Measurements from ENCODE around the gene FZD10. TPM values are rescaled to one million over a fixed set of nuclear protein-coding genes. Genes with fewer than 3 reads are reported as not detected.
A peak's percentile ranks its signal among the peaks of the same experiment; 100 is the strongest.

FZD10 gene
- total RNA-seq, 1 donor from 2014 or later, result 1.9 TPM

GRCh38 chr12:130127912-130128789 lies 34.1 kb upstream of the FZD10 start:
- peak overlapping the region; percentile 62 for H3K27ac ChIP-seq
- peak; percentile 54 to 57 for ATAC-seq
- intact Hi-C loops (cut with DNase I), result no loop called here
- H3K36me3 ChIP-seq, result no peaks in the 10 kb centered on the region
- TF ChIP-seq, protein P1, sequence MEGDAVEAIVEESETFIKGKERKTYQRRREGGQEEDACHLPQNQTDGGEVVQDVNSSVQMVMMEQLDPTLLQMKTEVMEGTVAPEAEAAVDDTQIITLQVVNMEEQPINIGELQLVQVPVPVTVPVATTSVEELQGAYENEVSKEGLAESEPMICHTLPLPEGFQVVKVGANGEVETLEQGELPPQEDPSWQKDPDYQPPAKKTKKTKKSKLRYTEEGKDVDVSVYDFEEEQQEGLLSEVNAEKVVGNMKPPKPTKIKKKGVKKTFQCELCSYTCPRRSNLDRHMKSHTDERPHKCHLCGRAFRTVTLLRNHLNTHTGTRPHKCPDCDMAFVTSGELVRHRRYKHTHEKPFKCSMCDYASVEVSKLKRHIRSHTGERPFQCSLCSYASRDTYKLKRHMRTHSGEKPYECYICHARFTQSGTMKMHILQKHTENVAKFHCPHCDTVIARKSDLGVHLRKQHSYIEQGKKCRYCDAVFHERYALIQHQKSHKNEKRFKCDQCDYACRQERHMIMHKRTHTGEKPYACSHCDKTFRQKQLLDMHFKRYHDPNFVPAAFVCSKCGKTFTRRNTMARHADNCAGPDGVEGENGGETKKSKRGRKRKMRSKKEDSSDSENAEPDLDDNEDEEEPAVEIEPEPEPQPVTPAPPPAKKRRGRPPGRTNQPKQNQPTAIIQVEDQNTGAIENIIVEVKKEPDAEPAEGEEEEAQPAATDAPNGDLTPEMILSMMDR (IDR thresholded peaks at IDR 0.05), result no peak
- no peaks in the 10 kb centered on the region for H3K9me3 ChIP-seq
- H3K4me3 ChIP-seq, result no peak overlapping the region
- DNase-seq, result no peak
- H3K27me3 ChIP-seq (ENCODE audit: low read depth), result no peaks in the 10 kb centered on the region
- no peaks in the 10 kb centered on the region for H3K4me1 ChIP-seq

- TF ChIP-seq, protein P1 (IDR thresholded peaks at IDR 0.05), result no peak
- Histone ChIP-seq H3K27me3 (ENCODE audit: low read depth) (no peaks in the 10 kb centered on the region), H3K9me3 (no peaks in the 10 kb centered on the region), H3K36me3 (no peaks in the 10 kb centered on the region), H3K27ac (no peak overlapping the region), H3K4me3 (no peak overlapping the region), H3K4me1 (no peaks in the 10 kb centered on the region)
- intact Hi-C loops (cut with DNase I), result no loop called here
- no peak for ATAC-seq
- DNase-seq, result no peak
Observed at GRCh38 chr12:130128790-130129735, 33.2 kb upstream of the FZD10 start.

DNA sequence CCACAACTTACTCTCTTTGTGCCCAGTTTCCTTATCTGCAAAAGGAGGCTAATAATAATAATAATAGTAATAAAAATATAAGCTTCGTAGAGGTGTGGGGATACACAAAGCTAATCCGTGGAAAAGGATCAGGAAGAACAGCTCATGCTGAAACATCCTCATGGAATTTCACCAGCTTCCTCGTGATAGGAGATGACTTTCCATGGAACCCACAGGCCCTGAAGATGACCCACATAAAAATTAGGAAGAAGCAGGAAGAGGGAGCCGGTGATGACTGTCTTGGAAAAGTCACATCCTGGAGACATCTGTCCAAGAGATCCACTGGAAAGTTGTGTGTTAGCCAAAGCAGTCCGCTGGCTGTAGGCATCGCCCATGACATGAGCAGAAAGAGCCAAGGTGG lies 31.9 kb upstream of the FZD10 start:
- no peaks in the 10 kb centered on the region for H3K36me3 ChIP-seq
- no peak for DNase-seq
- no peaks in the 10 kb centered on the region for H3K4me1 ChIP-seq
- intact Hi-C loops (cut with DNase I), result no loop called here
- H3K9me3 ChIP-seq, result no peaks in the 10 kb centered on the region
- H3K27me3 ChIP-seq (ENCODE audit: low read depth), result no peaks in the 10 kb centered on the region
- TF ChIP-seq, protein P1 (IDR thresholded peaks at IDR 0.05), result no peak
- no peak overlapping the region for H3K27ac ChIP-seq
- no peak overlapping the region for H3K4me3 ChIP-seq
- no peak for ATAC-seq

DNA sequence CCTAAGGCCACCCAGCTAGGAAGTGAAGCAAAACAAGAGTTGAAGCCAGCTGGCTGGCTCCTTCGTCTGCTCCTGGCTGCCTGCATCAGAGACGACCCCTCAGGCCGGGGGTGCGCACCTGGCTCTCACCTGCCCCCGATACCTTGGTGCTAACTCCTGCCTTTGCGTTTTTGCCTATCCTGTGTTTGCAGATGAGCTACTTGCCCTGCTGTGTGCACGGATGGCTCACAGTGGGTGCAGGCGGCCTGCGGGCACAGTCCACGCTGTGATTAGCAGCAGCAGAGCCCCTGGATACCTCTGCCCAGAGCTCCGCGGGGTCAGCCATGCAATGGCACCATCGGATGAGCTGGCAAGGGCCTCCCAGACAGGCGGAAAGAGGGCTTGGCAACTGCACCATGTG lies 31.2 kb upstream of the FZD10 start:
- DNase-seq, result no peak

GRCh38 chr12:130131801-130132200 lies 30.5 kb upstream of the FZD10 start:
- Histone ChIP-seq H3K27me3 (ENCODE audit: low read depth) (no peaks in the 10 kb centered on the region), H3K4me1 (no peaks in the 10 kb centered on the region), H3K9me3 (no peaks in the 10 kb centered on the region), H3K27ac (no peak overlapping the region), H3K36me3 (no peaks in the 10 kb centered on the region), H3K4me3 (no peak overlapping the region)
- TF ChIP-seq, protein P1 (IDR thresholded peaks at IDR 0.05), result no peak
- ATAC-seq, result no peak
- intact Hi-C loops (cut with DNase I), result no loop called here
- no peak for DNase-seq

More for the DNA sequence above, 31.2 kb upstream of the FZD10 start:
- ATAC-seq, result no peak
- Histone ChIP-seq H3K9me3 (no peaks in the 10 kb centered on the region), H3K4me3 (no peak overlapping the region), H3K27me3 (ENCODE audit: low read depth) (no peaks in the 10 kb centered on the region), H3K36me3 (no peaks in the 10 kb centered on the region), H3K4me1 (no peaks in the 10 kb centered on the region), H3K27ac (no peak overlapping the region)
- TF ChIP-seq, protein P1 (IDR thresholded peaks at IDR 0.05), result no peak
- intact Hi-C loops (cut with DNase I), result no loop called here

Measured in lower lobe of right lung (tissue), 2 donors.